A549 (cell line): ENCODE data around the gene LAMTOR4. TPM values are rescaled to one million over a fixed set of nuclear protein-coding genes. Genes with fewer than 3 reads are reported as not detected.
A peak's percentile ranks its signal among the peaks of the same experiment; 100 is the strongest.

Source experiments
- ATAC-seq, 2 experiments: fragments of 200-7000 bp in 1 of 2; fragments of >200 bp in 1 of 2; cut with Nextera tagmentation in 1 of 2; cut with Tn5 transposase in 1 of 2; 3 replicates each; pipeline versions ENCODE4 v1.8.0 to v1.9.1; 2018 to 2020; ENCODE audit warnings: mild to moderate bottlenecking in 1 of 2, moderate library complexity in 1 of 2
- CTCF ChIA-PET: fragments of 300-600 bp; sonication (Branson Sonifier 250); formaldehyde crosslinking; extraction: SDS; loops from one replicate; lab custom pipeline; 2021; ENCODE audit warnings: antibody characterized with exemption, inconsistent platforms; lab: Yijun Ruan, JAX
- POLR2A ChIA-PET: fragments of 350-600 bp; formaldehyde crosslinking; extraction: SDS; loops from one replicate; lab custom pipeline; 2021; ENCODE audit warnings: antibody characterized with exemption, inconsistent platforms; lab: Yijun Ruan, JAX
- DNase-seq, 2 experiments: peaks; one replicate each; pipeline versions ENCODE4 v3.0.0 to v3.0.0-alpha.2; 2011 to 2016; ENCODE audit warnings: low read depth in 1 of 2, low spot score in 1 of 2
- FAIRE-seq: peaks from 2 replicates; lab custom pipeline; 2011; peaks lifted over from hg19 to GRCh38; lab: Jason Lieb, UNC
- H3K27ac ChIP-seq, 2 experiments: fragments of >200 bp; sonication (Bioruptor Twin); formaldehyde crosslinking; 3 replicates each; pipeline ENCODE4 v1.5.1; 2016 to 2017
- H3K4me1 ChIP-seq: fragments of >200 bp; sonication (Bioruptor Twin); formaldehyde crosslinking; 3 replicates; pipeline ENCODE4 v1.6.1; 2016
- H3K4me2 ChIP-seq: fragments of >200 bp; sonication (Bioruptor Twin); formaldehyde crosslinking; 3 replicates; pipeline ENCODE4 v1.6.1; 2016
- H3K4me3 ChIP-seq: fragments of >200 bp; sonication (Bioruptor Twin); formaldehyde crosslinking; 3 replicates; pipeline ENCODE4 v1.5.1; 2016
- H3K9me3 ChIP-seq: fragments of >200 bp; sonication (Bioruptor Twin); formaldehyde crosslinking; 3 replicates; pipeline ENCODE4 v1.6.1; 2016
- BCL3 ChIP-seq: fragments of >200 bp; sonication (Bioruptor Twin); formaldehyde crosslinking; IDR thresholded peaks from 3 replicates; pipeline ENCODE4 v1.6.1; 2016
- CEBPB ChIP-seq, 2 experiments: fragments of >200 bp in 1 of 2; sonication (Bioruptor Twin) in 1 of 2; formaldehyde crosslinking in 1 of 2; IDR thresholded peaks; 2 replicates each; pipeline ENCODE4 v1.6.1; 2012 to 2016
- CHD4 ChIP-seq: fragments of 200-600 bp; sonication (generic); IDR thresholded peaks from 2 replicates; pipeline ENCODE4 v1.6.1; 2016; ENCODE audit warnings: antibody characterized with exemption, mild to moderate bottlenecking, borderline replicate concordance
- FOSL2 ChIP-seq, 2 experiments: fragments of 450-650 bp in 1 of 2; fragments of >200 bp in 1 of 2; sonication (Bioruptor Twin) in 1 of 2; formaldehyde crosslinking; IDR thresholded peaks; 2 replicates each; pipeline versions ENCODE4 v1.5.0 to v1.6.1; 2016 to 2020; ENCODE audit warnings: mild to moderate bottlenecking in 1 of 2, moderate library complexity in 1 of 2
- FOXS1 ChIP-seq: fragments of 250-450 bp; sonication (Bioruptor Pico); IDR thresholded peaks from 2 replicates; pipeline ENCODE4 v1.5.0; 2020; ENCODE audit warnings: mild to moderate bottlenecking, moderate library complexity
- GATA3 ChIP-seq: IDR thresholded peaks from 2 replicates; pipeline ENCODE4 v1.6.1; 2012; ENCODE audit warnings: borderline replicate concordance
- KDM1A ChIP-seq: fragments of 200-600 bp; sonication (generic); IDR thresholded peaks from 2 replicates; pipeline ENCODE4 v1.6.1; 2016; ENCODE audit warnings: low read depth, mild to moderate bottlenecking
- KDM5A ChIP-seq: fragments of 200-600 bp; sonication (generic); IDR thresholded peaks from 2 replicates; pipeline ENCODE4 v1.6.1; 2016; ENCODE audit warnings: antibody characterized with exemption, mild to moderate bottlenecking
- NFE2L2 ChIP-seq: fragments of 150-350 bp; conservative IDR thresholded peaks from 2 replicates; pipeline ENCODE4 v1.6.1; 2014; ENCODE audit warnings: low read length
- PBX3 ChIP-seq: IDR thresholded peaks from 2 replicates; pipeline ENCODE4 v1.6.1; 2012
- RARB ChIP-seq: fragments of 250-450 bp; sonication (Bioruptor Pico); IDR thresholded peaks from 2 replicates; pipeline ENCODE4 v1.8.0; 2021; ENCODE audit warnings: mild to moderate bottlenecking, moderate library complexity
- SREBF2 ChIP-seq: fragments of 450-650 bp; IDR thresholded peaks from 2 replicates; pipeline ENCODE4 v1.6.1; 2014; ENCODE audit warnings: mild to moderate bottlenecking, moderate library complexity
- TP53 ChIP-seq: fragments of 250-450 bp; sonication (Bioruptor Pico); IDR thresholded peaks from 2 replicates; pipeline ENCODE4 v1.5.0; 2021; ENCODE audit warnings: mild to moderate bottlenecking, moderate library complexity
- ZNF302 ChIP-seq: fragments of 250-450 bp; sonication (Bioruptor Pico); IDR thresholded peaks from 2 replicates; pipeline ENCODE4 v1.9.0; 2021; ENCODE audit warnings: inconsistent platforms, mild to moderate bottlenecking, moderate library complexity
- ZSCAN20 ChIP-seq: fragments of 250-450 bp; sonication (Bioruptor Pico); IDR thresholded peaks from 2 replicates; pipeline ENCODE4 v1.8.0; 2022; ENCODE audit warnings: mild to moderate bottlenecking, moderate library complexity
- WGBS: methylation state at CpG from one replicate; pipeline ENCODE4 v1.1.6; 2017; ENCODE audit errors: missing lambda C conversion rate; 5-methylcytosine and 5-hydroxymethylcytosine counted together
- polyA plus RNA-seq, 4 experiments: library from polyadenylated mRNA; depleted of rRNA in 3 of 4; stranded (reverse); fragments of >200 nt; fragmentation: RNase III in 1 of 4; extraction: RNeasy Plus Mini Kit Qiagen cat#74134 plus additional on column Dnase treatment in 1 of 4; gene quantifications; 2 replicates in 3 of 4; 3 replicates in 1 of 4; pipeline ENCODE4 v1.2.3, GENCODE V29; 2011 to 2017
- TF ChIP-seq, protein P1 (sequence below): fragments of >200 bp; sonication (Bioruptor Twin); formaldehyde crosslinking; IDR thresholded peaks from 3 replicates; pipeline ENCODE4 v1.5.1; 2016
- TF ChIP-seq, protein P2 (sequence below): fragments of 450-650 bp; IDR thresholded peaks from 2 replicates; pipeline ENCODE4 v1.6.1; 2014; ENCODE audit warnings: antibody characterized with exemption

The LAMTOR4 gene
- polyA plus RNA-seq, 2 of the 4 experiments (the other 2 are of a cell fraction), result 123 to 177 TPM

- peak; percentile 6 to 9; a peak in 3 of 6 replicates for ATAC-seq
Observed at GRCh38 chr7:100166317-100166940, 17.7 kb downstream of the LAMTOR4 start.

GRCh38 chr7:100166970-100167911, 18.5 kb downstream of the LAMTOR4 start:
- Histone ChIP-seq H3K4me1 (peaks cover 10% of the 10 kb centered on the region; the same call in 2 of the 3 replicates), H3K4me2 (no peak overlapping the region), H3K4me3 (no peak overlapping the region), H3K27ac (no peak overlapping the region), H3K9me3 (no peaks in the 10 kb centered on the region)
- WGBS, result 70% methylated on average over 14 of the region's 14 CpGs
- DNase-seq (no peak), FAIRE-seq (no peak), ATAC-seq (peak; percentile 14 to 18; a peak in 4 of 6 replicates)
- ChIA-PET CTCF (interaction anchor here (0.9 to 2.9 kb wide), 5 partner anchors 8 to 37 kb away, joined by 3 to 16 read pairs (median 5); partner anchors contain the start of genes GPC2 and TRAPPC14), POLR2A (no interaction called here)
- no peak for TF ChIP-seq CEBPB (IDR thresholded peaks at IDR 0.05)
- TF ChIP-seq, protein P1, sequence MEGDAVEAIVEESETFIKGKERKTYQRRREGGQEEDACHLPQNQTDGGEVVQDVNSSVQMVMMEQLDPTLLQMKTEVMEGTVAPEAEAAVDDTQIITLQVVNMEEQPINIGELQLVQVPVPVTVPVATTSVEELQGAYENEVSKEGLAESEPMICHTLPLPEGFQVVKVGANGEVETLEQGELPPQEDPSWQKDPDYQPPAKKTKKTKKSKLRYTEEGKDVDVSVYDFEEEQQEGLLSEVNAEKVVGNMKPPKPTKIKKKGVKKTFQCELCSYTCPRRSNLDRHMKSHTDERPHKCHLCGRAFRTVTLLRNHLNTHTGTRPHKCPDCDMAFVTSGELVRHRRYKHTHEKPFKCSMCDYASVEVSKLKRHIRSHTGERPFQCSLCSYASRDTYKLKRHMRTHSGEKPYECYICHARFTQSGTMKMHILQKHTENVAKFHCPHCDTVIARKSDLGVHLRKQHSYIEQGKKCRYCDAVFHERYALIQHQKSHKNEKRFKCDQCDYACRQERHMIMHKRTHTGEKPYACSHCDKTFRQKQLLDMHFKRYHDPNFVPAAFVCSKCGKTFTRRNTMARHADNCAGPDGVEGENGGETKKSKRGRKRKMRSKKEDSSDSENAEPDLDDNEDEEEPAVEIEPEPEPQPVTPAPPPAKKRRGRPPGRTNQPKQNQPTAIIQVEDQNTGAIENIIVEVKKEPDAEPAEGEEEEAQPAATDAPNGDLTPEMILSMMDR, result no peak
- no peak for TF ChIP-seq NFE2L2
- TF ChIP-seq ZNF302 (CRISPR knock-in tag), result no peak
- TF ChIP-seq, protein P2, sequence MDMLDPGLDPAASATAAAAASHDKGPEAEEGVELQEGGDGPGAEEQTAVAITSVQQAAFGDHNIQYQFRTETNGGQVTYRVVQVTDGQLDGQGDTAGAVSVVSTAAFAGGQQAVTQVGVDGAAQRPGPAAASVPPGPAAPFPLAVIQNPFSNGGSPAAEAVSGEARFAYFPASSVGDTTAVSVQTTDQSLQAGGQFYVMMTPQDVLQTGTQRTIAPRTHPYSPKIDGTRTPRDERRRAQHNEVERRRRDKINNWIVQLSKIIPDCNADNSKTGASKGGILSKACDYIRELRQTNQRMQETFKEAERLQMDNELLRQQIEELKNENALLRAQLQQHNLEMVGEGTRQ, result no peak
- TF ChIP-seq FOSL2 (IDR thresholded peaks at IDR 0.05), result no peak
- no peak for TF ChIP-seq FOSL2 (CRISPR knock-in tag; IDR thresholded peaks at IDR 0.05)
- no peak for TF ChIP-seq RARB

More at GRCh38 chr7:100166317-100166940, 17.7 kb downstream of the LAMTOR4 start:
- no peak for FAIRE-seq
- no peaks in the 10 kb centered on the region for H3K9me3 ChIP-seq
- peaks cover 10% of the 10 kb centered on the region; the same call in 2 of the 3 replicates for H3K4me1 ChIP-seq
- H3K4me3 ChIP-seq, result no peak overlapping the region
- WGBS, result 78% methylated on average over 16 of the region's 16 CpGs
- TF ChIP-seq KDM1A (no peak), FOXS1 (CRISPR knock-in tag) (no peak), PBX3 (no peak), GATA3 (no peak), NFE2L2 (no peak), FOSL2 (IDR thresholded peaks at IDR 0.05) (no peak), FOSL2 (CRISPR knock-in tag; IDR thresholded peaks at IDR 0.05) (no peak), SREBF2 (no peak), TP53 (CRISPR knock-in tag) (no peak), ZSCAN20 (no peak), CHD4 (no peak), BCL3 (no peak), KDM5A (no peak), ZNF302 (CRISPR knock-in tag) (no peak)
- TF ChIP-seq, all 56 proteins: peak for 0
- CTCF ChIA-PET, result interaction anchor here (0.7 to 2.9 kb wide), 6 partner anchors 7 to 37 kb away, joined by 3 to 16 read pairs (median 3); partner anchors contain the start of genes GPC2 and TRAPPC14
- no peak for DNase-seq
- POLR2A ChIA-PET, result no interaction called here
- Histone ChIP-seq H3K4me2 (no peak overlapping the region), H3K27ac (no peak overlapping the region)
